Measurements from ENCODE around the gene VAT1L. TPM values are rescaled to one million over a fixed set of nuclear protein-coding genes. Genes with fewer than 3 reads are reported as not detected.

The VAT1L gene
- total RNA-seq, 1 donor from 2014 or later = not detected

- no peaks in the 10 kb centered on the region for H3K9me3 Mint-ChIP-seq
- no peak overlapping the region for H3K27ac Mint-ChIP-seq
- intact Hi-C loops (cut with micrococcal nuclease) = no loop called here
- no peak overlapping the region for H3K4me3 Mint-ChIP-seq
- DNase-seq (ENCODE audit: low spot score) = no peak
- no peaks in the 10 kb centered on the region for H3K36me3 Mint-ChIP-seq (ENCODE audit: low read depth)
- no peaks in the 10 kb centered on the region for H3K4me1 Mint-ChIP-seq (ENCODE audit: low read depth)
- peaks cover 4% of the 10 kb centered on the region for H3K27me3 Mint-ChIP-seq (ENCODE audit: insufficient read depth)
Observed at GRCh38 chr16:77919761-77920415, 131.5 kb downstream of the VAT1L start.

- intact Hi-C loops (cut with micrococcal nuclease) = no loop called here
- no peak overlapping the region for H3K27ac Mint-ChIP-seq
- no peak overlapping the region for H3K4me3 Mint-ChIP-seq
- H3K4me1 Mint-ChIP-seq (ENCODE audit: low read depth) = no peaks in the 10 kb centered on the region
- no peaks in the 10 kb centered on the region for H3K36me3 Mint-ChIP-seq (ENCODE audit: low read depth)
- DNase-seq (ENCODE audit: low spot score) = no peak
- peaks cover 4% of the 10 kb centered on the region for H3K27me3 Mint-ChIP-seq (ENCODE audit: insufficient read depth)
- no peaks in the 10 kb centered on the region for H3K9me3 Mint-ChIP-seq
Observed at GRCh38 chr16:77920984-77921383, 132.6 kb downstream of the VAT1L start.

DNA sequence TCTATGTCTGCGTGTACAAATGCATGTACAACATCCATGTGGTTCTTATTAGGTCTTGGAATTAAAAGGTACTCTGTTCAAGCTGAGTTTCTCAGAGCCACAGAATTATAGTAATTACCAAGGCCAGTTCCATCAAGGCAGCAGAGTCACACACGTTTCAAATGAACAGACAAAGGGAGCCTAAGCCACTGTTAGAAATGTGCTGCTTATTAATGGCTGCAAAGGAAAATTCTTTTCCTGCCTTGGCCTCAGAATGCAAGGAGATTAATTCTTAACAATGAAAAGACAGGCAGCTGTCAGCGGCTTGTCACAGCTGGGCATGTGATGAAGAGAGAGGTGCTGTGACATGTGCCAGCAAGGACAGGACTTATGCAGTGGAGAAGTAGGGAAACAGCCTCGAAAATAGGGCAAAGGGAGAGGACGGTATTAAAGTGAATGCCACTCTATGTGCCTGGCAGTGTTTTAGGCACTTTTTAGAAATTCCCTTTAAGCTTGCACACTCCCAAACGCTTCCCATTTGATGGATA lies 133.9 kb downstream of the VAT1L start:
- Mint-ChIP-seq H3K36me3 (ENCODE audit: low read depth) (no peaks in the 10 kb centered on the region), H3K9me3 (no peaks in the 10 kb centered on the region), H3K27ac (no peak overlapping the region), H3K4me1 (ENCODE audit: low read depth) (no peaks in the 10 kb centered on the region), H3K4me3 (no peak overlapping the region), H3K27me3 (ENCODE audit: insufficient read depth) (peaks cover 4% of the 10 kb centered on the region)
- no peak for DNase-seq (ENCODE audit: low spot score)
- intact Hi-C loops (cut with micrococcal nuclease) = no loop called here

DNA sequence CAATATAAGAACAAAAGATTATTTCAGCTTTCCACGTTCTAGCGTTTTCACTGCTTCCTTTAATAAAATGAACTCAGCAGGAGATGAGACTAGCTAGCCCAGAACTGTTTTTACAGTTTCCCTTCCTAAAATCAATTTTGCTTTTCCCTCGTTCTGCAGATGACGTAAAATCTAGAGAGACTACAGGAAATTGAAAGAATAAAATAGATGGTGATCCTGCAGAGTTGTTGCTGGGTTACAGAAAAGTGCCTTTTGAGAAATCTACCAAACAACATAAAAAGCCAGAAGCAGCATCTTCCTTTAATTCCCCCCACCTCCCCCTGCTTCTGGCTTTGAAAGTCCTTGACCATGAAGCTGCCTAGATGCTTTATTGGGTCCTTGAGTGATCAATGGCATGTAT lies 137.2 kb downstream of the VAT1L start:
- H3K4me1 Mint-ChIP-seq (ENCODE audit: low read depth) = no peaks in the 10 kb centered on the region
- intact Hi-C loops (cut with micrococcal nuclease) = no loop called here
- no peak overlapping the region for H3K27ac Mint-ChIP-seq
- H3K36me3 Mint-ChIP-seq (ENCODE audit: low read depth) = no peaks in the 10 kb centered on the region
- no peaks in the 10 kb centered on the region for H3K9me3 Mint-ChIP-seq
- H3K4me3 Mint-ChIP-seq = no peak overlapping the region
- no peaks in the 10 kb centered on the region for H3K27me3 Mint-ChIP-seq (ENCODE audit: insufficient read depth)
- DNase-seq (ENCODE audit: low spot score) = no peak

DNA sequence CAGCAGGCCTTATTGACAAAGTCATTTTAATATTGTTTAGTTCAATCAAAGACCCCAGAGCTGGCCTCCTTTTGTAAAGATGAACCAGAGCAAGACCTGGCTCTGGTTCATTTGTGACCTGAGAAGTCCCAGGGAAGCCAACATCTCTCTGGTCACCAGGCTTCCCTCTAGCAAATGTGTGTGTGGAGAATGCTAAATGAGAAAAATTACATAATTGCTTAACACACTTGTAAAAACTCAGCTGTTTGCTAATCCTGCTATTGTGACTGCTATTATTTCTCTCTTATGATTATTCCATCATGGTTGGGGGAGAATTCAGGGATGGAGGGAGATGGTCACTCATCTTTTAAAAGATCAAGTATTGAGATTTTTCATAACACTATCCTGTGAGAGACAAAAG lies 139.7 kb downstream of the VAT1L start:
- H3K4me3 Mint-ChIP-seq = no peak overlapping the region
- H3K27me3 Mint-ChIP-seq (ENCODE audit: insufficient read depth) = no peaks in the 10 kb centered on the region
- H3K9me3 Mint-ChIP-seq = no peaks in the 10 kb centered on the region
- no peaks in the 10 kb centered on the region for H3K36me3 Mint-ChIP-seq (ENCODE audit: low read depth)
- intact Hi-C loops (cut with micrococcal nuclease) = no loop called here
- no peaks in the 10 kb centered on the region for H3K4me1 Mint-ChIP-seq (ENCODE audit: low read depth)
- DNase-seq (ENCODE audit: low spot score) = no peak
- H3K27ac Mint-ChIP-seq = no peak overlapping the region

- H3K4me1 Mint-ChIP-seq (ENCODE audit: low read depth) = no peaks in the 10 kb centered on the region
Observed at GRCh38 chr16:77929004-77929403, 140.6 kb downstream of the VAT1L start.

DNA sequence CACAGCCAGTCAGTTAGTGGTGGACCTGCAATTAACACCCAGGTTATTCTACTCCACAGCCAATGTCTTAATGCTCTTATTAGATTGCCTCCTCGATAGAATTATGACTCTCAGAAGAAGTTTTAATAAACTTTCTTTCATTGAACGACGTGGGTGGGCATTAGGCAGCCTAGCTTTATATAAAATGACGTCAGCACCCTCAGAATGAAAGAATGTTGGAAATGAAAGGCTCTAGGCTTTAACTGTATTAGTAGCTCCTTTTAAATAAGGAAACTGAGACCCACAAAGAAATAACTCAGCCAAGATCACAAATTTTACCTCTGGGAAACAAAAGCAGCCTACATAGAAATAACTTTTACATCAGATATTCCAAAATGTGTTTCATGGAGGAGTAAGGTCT lies 142.7 kb downstream of the VAT1L start:
- H3K27ac Mint-ChIP-seq = no peak overlapping the region
- H3K36me3 Mint-ChIP-seq (ENCODE audit: low read depth) = no peaks in the 10 kb centered on the region
- intact Hi-C loops (cut with micrococcal nuclease) = no loop called here
- no peak for DNase-seq (ENCODE audit: low spot score)
- no peaks in the 10 kb centered on the region for H3K9me3 Mint-ChIP-seq
- H3K4me1 Mint-ChIP-seq (ENCODE audit: low read depth) = no peaks in the 10 kb centered on the region
- H3K27me3 Mint-ChIP-seq (ENCODE audit: insufficient read depth) = no peaks in the 10 kb centered on the region
- H3K4me3 Mint-ChIP-seq = no peak overlapping the region

More at GRCh38 chr16:77929004-77929403, 140.6 kb downstream of the VAT1L start:
- Mint-ChIP-seq H3K9me3 (no peaks in the 10 kb centered on the region), H3K36me3 (ENCODE audit: low read depth) (no peaks in the 10 kb centered on the region), H3K27ac (no peak overlapping the region), H3K4me3 (no peak overlapping the region), H3K27me3 (ENCODE audit: insufficient read depth) (no peaks in the 10 kb centered on the region)
- intact Hi-C loops (cut with micrococcal nuclease) = no loop called here
- no peak for DNase-seq (ENCODE audit: low spot score)

DNA sequence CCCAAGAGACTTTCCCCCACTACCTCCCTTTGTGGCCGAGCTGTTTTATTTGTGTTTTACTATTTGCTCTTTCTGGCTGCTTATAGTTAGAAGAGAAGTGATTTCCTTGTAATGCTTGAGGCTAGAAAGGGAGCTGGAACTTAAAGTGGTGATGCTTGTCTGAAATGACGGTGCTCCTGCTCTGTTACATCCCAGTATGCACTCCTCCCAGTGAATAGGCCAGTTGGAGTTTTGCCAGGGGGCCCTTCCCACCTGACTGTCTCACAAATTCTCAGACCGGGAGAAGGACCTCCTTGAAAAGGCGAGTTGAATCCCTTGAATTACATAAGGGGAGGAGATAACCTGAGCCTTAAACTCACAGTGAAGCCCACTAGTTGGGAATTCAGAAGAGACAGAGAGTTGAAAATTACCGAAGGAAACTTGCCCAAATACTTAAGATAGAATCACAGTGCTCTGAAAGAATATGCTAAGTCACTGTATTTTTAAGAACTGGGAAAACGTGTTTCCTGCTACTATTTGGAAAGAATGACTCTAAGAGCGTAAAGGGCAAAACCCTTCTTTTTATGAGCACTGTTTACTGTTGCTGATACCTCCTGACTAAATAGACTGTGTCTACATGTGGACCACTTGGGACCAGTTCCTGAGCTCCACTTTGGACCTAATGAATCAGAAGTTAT lies 149.2 kb downstream of the VAT1L start:
- H3K9me3 Mint-ChIP-seq = no peaks in the 10 kb centered on the region
- intact Hi-C loops (cut with micrococcal nuclease) = no loop called here
- peaks cover 2% of the 10 kb centered on the region for H3K27me3 Mint-ChIP-seq (ENCODE audit: insufficient read depth)
- H3K27ac Mint-ChIP-seq = no peak overlapping the region
- H3K4me1 Mint-ChIP-seq (ENCODE audit: low read depth) = no peaks in the 10 kb centered on the region
- no peak overlapping the region for H3K4me3 Mint-ChIP-seq
- H3K36me3 Mint-ChIP-seq (ENCODE audit: low read depth) = no peaks in the 10 kb centered on the region
- DNase-seq (ENCODE audit: low spot score) = no peak

GRCh38 chr16:77938913-77939312 lies 150.5 kb downstream of the VAT1L start:
- Mint-ChIP-seq H3K27ac (no peak overlapping the region), H3K27me3 (ENCODE audit: insufficient read depth) (peaks cover 2% of the 10 kb centered on the region), H3K36me3 (ENCODE audit: low read depth) (no peaks in the 10 kb centered on the region), H3K4me1 (ENCODE audit: low read depth) (no peaks in the 10 kb centered on the region), H3K9me3 (no peaks in the 10 kb centered on the region), H3K4me3 (no peak overlapping the region)
- intact Hi-C loops (cut with micrococcal nuclease) = no loop called here
- no peak for DNase-seq (ENCODE audit: low spot score)

DNA sequence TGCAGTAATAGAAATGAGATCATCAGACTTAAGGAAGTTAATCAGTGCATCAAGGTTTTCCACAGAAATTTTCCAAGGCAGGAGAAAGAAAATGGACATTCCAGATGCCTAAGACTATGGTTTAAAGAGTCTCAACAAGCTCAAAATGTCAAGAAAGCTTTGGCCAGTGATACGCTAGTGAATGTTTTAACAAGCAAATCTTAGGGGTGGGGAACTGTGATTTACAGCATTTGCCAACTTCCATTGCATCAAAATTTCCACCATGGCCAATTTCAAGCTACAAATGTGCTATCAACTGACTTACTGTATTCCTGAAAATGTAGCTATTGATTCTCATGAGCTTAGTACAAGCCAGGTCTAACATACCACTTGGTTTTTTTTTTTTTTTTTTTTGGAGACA lies 151.6 kb downstream of the VAT1L start:
- Mint-ChIP-seq H3K27ac (no peak overlapping the region), H3K4me3 (no peak overlapping the region), H3K27me3 (ENCODE audit: insufficient read depth) (peaks cover 2% of the 10 kb centered on the region), H3K36me3 (ENCODE audit: low read depth) (no peaks in the 10 kb centered on the region), H3K4me1 (ENCODE audit: low read depth) (no peaks in the 10 kb centered on the region), H3K9me3 (no peaks in the 10 kb centered on the region)
- intact Hi-C loops (cut with micrococcal nuclease) = no loop called here
- DNase-seq (ENCODE audit: low spot score) = no peak

GRCh38 chr16:77943801-77944200 lies 155.4 kb downstream of the VAT1L start:
- no peaks in the 10 kb centered on the region for H3K9me3 Mint-ChIP-seq
- no peaks in the 10 kb centered on the region for H3K36me3 Mint-ChIP-seq (ENCODE audit: low read depth)
- intact Hi-C loops (cut with micrococcal nuclease) = no loop called here
- H3K27me3 Mint-ChIP-seq (ENCODE audit: insufficient read depth) = peaks cover 5% of the 10 kb centered on the region
- no peak overlapping the region for H3K4me3 Mint-ChIP-seq
- H3K27ac Mint-ChIP-seq = no peak overlapping the region
- H3K4me1 Mint-ChIP-seq (ENCODE audit: low read depth) = no peaks in the 10 kb centered on the region
- DNase-seq (ENCODE audit: low spot score) = no peak

- H3K4me1 Mint-ChIP-seq (ENCODE audit: low read depth) = no peaks in the 10 kb centered on the region
- H3K4me3 Mint-ChIP-seq = no peak overlapping the region
- H3K27me3 Mint-ChIP-seq (ENCODE audit: insufficient read depth) = peaks cover 5% of the 10 kb centered on the region
- no peak for DNase-seq (ENCODE audit: low spot score)
- intact Hi-C loops (cut with micrococcal nuclease) = no loop called here
- no peaks in the 10 kb centered on the region for H3K9me3 Mint-ChIP-seq
- H3K36me3 Mint-ChIP-seq (ENCODE audit: low read depth) = no peaks in the 10 kb centered on the region
- H3K27ac Mint-ChIP-seq = no peak overlapping the region
Observed at GRCh38 chr16:77944631-77945030, 156.3 kb downstream of the VAT1L start.

- DNase-seq (ENCODE audit: low spot score) = no peak
- H3K9me3 Mint-ChIP-seq = no peaks in the 10 kb centered on the region
- peaks cover 5% of the 10 kb centered on the region for H3K27me3 Mint-ChIP-seq (ENCODE audit: insufficient read depth)
- no peak overlapping the region for H3K4me3 Mint-ChIP-seq
- intact Hi-C loops (cut with micrococcal nuclease) = no loop called here
- H3K4me1 Mint-ChIP-seq (ENCODE audit: low read depth) = no peaks in the 10 kb centered on the region
- H3K27ac Mint-ChIP-seq = no peak overlapping the region
- H3K36me3 Mint-ChIP-seq (ENCODE audit: low read depth) = no peaks in the 10 kb centered on the region
Observed at GRCh38 chr16:77945126-77945525, 156.8 kb downstream of the VAT1L start.

All from activated T-helper 1 cell treated with anti-CD3 and anti-CD28 coated beads, Interleukin-12 subunit alpha, Interleukin-12 subunit beta, Interleukin-2, Interleukin-4 antibody, amounts not matched to agents 30 ng/mL and 10 ng/mL and 1 ng/mL, durations not matched to agents 14 hours and 24 hours and 36 hours (primary cell).